ENCODE measurements around the gene C1QTNF4.
A peak's percentile ranks its signal among the peaks of the same experiment; 100 is the strongest.

Gene C1QTNF4

DNA sequence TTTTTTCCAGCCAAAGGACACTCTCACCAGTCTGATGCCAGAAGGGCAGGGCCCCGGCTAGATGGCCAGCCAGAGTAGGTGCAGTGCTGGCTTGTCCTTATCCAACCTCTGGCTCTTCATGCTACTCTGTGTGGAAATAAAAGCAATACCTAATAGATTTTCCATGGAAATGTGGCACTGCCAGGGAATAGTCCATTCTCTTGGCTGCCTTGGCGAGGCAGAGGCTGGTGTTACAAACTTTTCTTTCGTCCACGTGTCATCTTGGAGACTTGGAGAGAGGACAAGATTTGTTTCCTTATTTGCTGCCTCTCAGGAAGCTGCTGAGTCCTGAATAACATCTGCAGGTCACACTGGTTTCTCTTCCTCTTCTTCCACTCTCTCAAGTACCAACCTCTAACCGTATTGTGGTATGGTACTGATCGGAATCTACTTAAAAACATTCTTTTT lies 17.2 kb upstream of the C1QTNF4 start:
- no peak overlapping the region for H2AK5ac ChIP-seq (ENCODE audit: low read length)
- H4K12ac ChIP-seq (ENCODE audit: low read depth, low read length): no peak overlapping the region
- H3K14ac ChIP-seq (ENCODE audit: low read length): no peak overlapping the region
- H3K79me2 ChIP-seq (ENCODE audit: control insufficient read depth, insufficient read depth, low read length, poor library complexity): no peaks in the 10 kb centered on the region
- H3K4ac ChIP-seq (ENCODE audit: low read depth, low read length): no peak overlapping the region
- no peak overlapping the region for H3K4me3 ChIP-seq (ENCODE audit: low read depth, low read length)
- no peak overlapping the region for H4K91ac ChIP-seq (ENCODE audit: low read depth, low read length)
- DNase-seq: no peak
- H3K36me3 ChIP-seq (ENCODE audit: control insufficient read depth in 1 of 2, insufficient read depth in 2 of 2, low read length in 2 of 2): peaks cover 2 to 3% of the 10 kb centered on the region in 2 experiments
- no peak overlapping the region for H3K4me2 ChIP-seq (ENCODE audit: low read length)
- H3K18ac ChIP-seq (ENCODE audit: low read length): no peak overlapping the region
- H3K9ac ChIP-seq (ENCODE audit: low read length): no peak overlapping the region
- H3K9me3 ChIP-seq (ENCODE audit: insufficient read depth, low read depth, low read length): no peaks in the 10 kb centered on the region
- no peak overlapping the region for H4K8ac ChIP-seq (ENCODE audit: low read depth, low read length)
- H3K23ac ChIP-seq (ENCODE audit: low read length): no peak overlapping the region
- H3K79me1 ChIP-seq (ENCODE audit: low read length): no peaks in the 10 kb centered on the region
- H3K27me3 ChIP-seq (ENCODE audit: insufficient read depth, low read length): no peaks in the 10 kb centered on the region
- no peak overlapping the region for H2BK120ac ChIP-seq (ENCODE audit: insufficient read depth, low read length, poor library complexity)
- H2AFZ ChIP-seq (ENCODE audit: insufficient read depth, low read length, poor library complexity): no peak overlapping the region
- H2BK12ac ChIP-seq (ENCODE audit: low read length): no peak overlapping the region
- no peak overlapping the region for H2BK5ac ChIP-seq (ENCODE audit: low read depth, low read length, poor library complexity)
- peaks cover 3 to 11% of the 10 kb centered on the region in 2 experiments for H3K4me1 ChIP-seq (ENCODE audit: control insufficient read depth in 1 of 2, insufficient read depth in 2 of 2, low read length in 2 of 2)
- H3K27ac ChIP-seq (ENCODE audit: low read depth, low read length): no peak overlapping the region
- WGBS (ENCODE audit: extremely low coverage, insufficient coverage, insufficient read length): no CpG with 5 or more reads among the region's 6 CpGs

DNA sequence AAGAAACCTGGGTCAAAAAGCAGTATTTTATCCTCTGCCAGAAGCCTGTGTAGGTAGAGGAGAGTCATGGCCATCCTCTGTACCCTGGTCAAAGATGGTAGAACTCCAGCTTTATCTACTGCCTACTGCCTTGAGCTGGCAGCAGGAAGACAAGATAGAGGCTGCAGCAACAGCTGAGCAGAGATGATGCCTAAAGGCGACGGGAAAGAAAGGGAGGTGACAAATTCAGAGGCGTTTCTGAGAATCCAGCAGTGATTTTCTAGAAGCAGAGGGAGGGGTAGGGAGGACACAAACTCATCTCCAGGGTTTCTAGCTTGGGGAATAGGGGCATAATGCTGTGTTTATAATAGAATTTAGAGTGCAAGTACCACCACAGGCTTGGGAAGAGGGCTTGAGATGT lies 15.5 kb upstream of the C1QTNF4 start:
- no peak overlapping the region for H3K4me2 ChIP-seq (ENCODE audit: low read length)
- H4K12ac ChIP-seq (ENCODE audit: low read depth, low read length): no peak overlapping the region
- H3K4me1 ChIP-seq (ENCODE audit: control insufficient read depth in 1 of 2, insufficient read depth in 2 of 2, low read length in 2 of 2): peaks cover 3 to 11% of the 10 kb centered on the region in 2 experiments
- H3K9ac ChIP-seq (ENCODE audit: low read length): no peak overlapping the region
- H3K9me3 ChIP-seq (ENCODE audit: insufficient read depth, low read depth, low read length): no peaks in the 10 kb centered on the region
- H3K27me3 ChIP-seq (ENCODE audit: insufficient read depth, low read length): no peaks in the 10 kb centered on the region
- no peak overlapping the region for H4K91ac ChIP-seq (ENCODE audit: low read depth, low read length)
- no peak overlapping the region for H4K8ac ChIP-seq (ENCODE audit: low read depth, low read length)
- H3K27ac ChIP-seq (ENCODE audit: low read depth, low read length): no peak overlapping the region
- peaks cover 1 to 2% of the 10 kb centered on the region in 2 experiments for H3K36me3 ChIP-seq (ENCODE audit: control insufficient read depth in 1 of 2, insufficient read depth in 2 of 2, low read length in 2 of 2)
- no peak overlapping the region for H3K23ac ChIP-seq (ENCODE audit: low read length)
- H3K79me2 ChIP-seq (ENCODE audit: control insufficient read depth, insufficient read depth, low read length, poor library complexity): no peaks in the 10 kb centered on the region
- H3K4me3 ChIP-seq (ENCODE audit: low read depth, low read length): no peak overlapping the region
- H2AK5ac ChIP-seq (ENCODE audit: low read length): no peak overlapping the region
- H3K79me1 ChIP-seq (ENCODE audit: low read length): no peaks in the 10 kb centered on the region
- H2BK120ac ChIP-seq (ENCODE audit: insufficient read depth, low read length, poor library complexity): no peak overlapping the region
- WGBS (ENCODE audit: extremely low coverage, insufficient coverage, insufficient read length): no CpG with 5 or more reads among the region's 3 CpGs
- H3K4ac ChIP-seq (ENCODE audit: low read depth, low read length): no peak overlapping the region
- no peak overlapping the region for H2BK12ac ChIP-seq (ENCODE audit: low read length)
- H3K14ac ChIP-seq (ENCODE audit: low read length): no peak overlapping the region
- H3K18ac ChIP-seq (ENCODE audit: low read length): no peak overlapping the region
- H2AFZ ChIP-seq (ENCODE audit: insufficient read depth, low read length, poor library complexity): no peak overlapping the region
- DNase-seq: no peak
- H2BK5ac ChIP-seq (ENCODE audit: low read depth, low read length, poor library complexity): no peak overlapping the region

DNA sequence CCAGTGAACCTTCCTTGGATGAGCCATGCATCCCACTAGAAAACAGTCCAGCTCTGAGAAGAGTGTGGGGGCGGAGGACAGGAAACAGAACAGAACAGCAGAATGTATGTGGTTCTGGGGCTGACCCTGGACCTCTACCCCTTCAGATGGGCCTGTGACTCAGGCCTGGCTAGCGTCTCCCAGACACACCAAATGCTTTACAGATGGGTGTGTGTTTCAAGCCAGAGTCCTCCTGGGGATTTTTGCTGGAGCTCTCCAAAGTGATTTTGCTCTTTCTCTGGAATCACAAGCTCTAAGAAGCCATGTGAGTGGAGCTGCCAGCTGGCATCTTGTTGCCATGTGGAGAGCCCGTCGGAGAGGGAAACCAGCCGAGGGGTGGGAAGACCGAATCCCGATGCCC lies 13.2 kb upstream of the C1QTNF4 start:
- Histone ChIP-seq H3K23ac (ENCODE audit: low read length) (no peak overlapping the region), H3K4ac (ENCODE audit: low read depth, low read length) (no peak overlapping the region), H3K18ac (ENCODE audit: low read length) (no peak overlapping the region), H3K27ac (ENCODE audit: low read depth, low read length) (no peak overlapping the region), H3K14ac (ENCODE audit: low read length) (no peak overlapping the region), H4K12ac (ENCODE audit: low read depth, low read length) (no peak overlapping the region), H2BK12ac (ENCODE audit: low read length) (no peak overlapping the region), H2BK5ac (ENCODE audit: low read depth, low read length, poor library complexity) (no peak overlapping the region), H3K4me1 (ENCODE audit: control insufficient read depth in 1 of 2, insufficient read depth in 2 of 2, low read length in 2 of 2) (peaks cover 3 to 11% of the 10 kb centered on the region in 2 experiments), H2AK5ac (ENCODE audit: low read length) (no peak overlapping the region), H3K27me3 (ENCODE audit: insufficient read depth, low read length) (no peaks in the 10 kb centered on the region), H2AFZ (ENCODE audit: insufficient read depth, low read length, poor library complexity) (no peak overlapping the region), H3K9me3 (ENCODE audit: insufficient read depth, low read depth, low read length) (no peaks in the 10 kb centered on the region), H3K79me1 (ENCODE audit: low read length) (no peaks in the 10 kb centered on the region), H4K91ac (ENCODE audit: low read depth, low read length) (no peak overlapping the region), H2BK120ac (ENCODE audit: insufficient read depth, low read length, poor library complexity) (no peak overlapping the region), H3K4me3 (ENCODE audit: low read depth, low read length) (no peak overlapping the region), H3K9ac (ENCODE audit: low read length) (no peak overlapping the region), H3K36me3 (ENCODE audit: control insufficient read depth in 1 of 2, insufficient read depth in 2 of 2, low read length in 2 of 2) (peaks cover 0 to 2% of the 10 kb centered on the region in 2 experiments), H3K4me2 (ENCODE audit: low read length) (no peak overlapping the region), H4K8ac (ENCODE audit: low read depth, low read length) (no peak overlapping the region), H3K79me2 (ENCODE audit: control insufficient read depth, insufficient read depth, low read length, poor library complexity) (no peaks in the 10 kb centered on the region)
- no peak for DNase-seq
- WGBS (ENCODE audit: extremely low coverage, insufficient coverage, insufficient read length): no CpG with 5 or more reads among the region's 7 CpGs

DNA sequence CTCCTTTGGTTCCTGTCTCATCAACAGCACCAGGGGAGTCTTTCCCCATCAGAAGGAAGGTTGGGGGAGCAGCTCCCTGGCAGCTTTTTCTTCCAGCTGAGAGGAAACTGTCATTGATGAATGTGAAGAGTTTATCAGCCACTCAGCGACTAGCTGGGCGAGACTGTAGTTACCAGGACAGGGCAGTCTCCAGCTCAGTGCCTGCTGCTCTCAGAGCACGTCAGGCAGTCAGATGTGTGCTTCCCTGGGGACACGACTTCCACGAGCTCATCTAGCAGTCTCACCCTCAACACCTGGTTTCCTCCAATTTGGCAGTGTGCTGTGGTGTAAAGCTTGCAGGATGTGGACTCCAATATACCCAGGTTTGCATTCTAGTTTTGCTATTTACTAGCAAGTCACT lies 12.5 kb upstream of the C1QTNF4 start:
- Histone ChIP-seq H2BK12ac (ENCODE audit: low read length) (no peak overlapping the region), H3K18ac (ENCODE audit: low read length) (no peak overlapping the region), H3K4me3 (ENCODE audit: low read depth, low read length) (no peak overlapping the region), H2AFZ (ENCODE audit: insufficient read depth, low read length, poor library complexity) (no peak overlapping the region), H2BK120ac (ENCODE audit: insufficient read depth, low read length, poor library complexity) (no peak overlapping the region), H3K27me3 (ENCODE audit: insufficient read depth, low read length) (no peaks in the 10 kb centered on the region), H3K27ac (ENCODE audit: low read depth, low read length) (peak overlapping the region; percentile 46), H3K79me1 (ENCODE audit: low read length) (no peaks in the 10 kb centered on the region), H3K79me2 (ENCODE audit: control insufficient read depth, insufficient read depth, low read length, poor library complexity) (no peaks in the 10 kb centered on the region), H3K9ac (ENCODE audit: low read length) (no peak overlapping the region), H2AK5ac (ENCODE audit: low read length) (no peak overlapping the region), H3K14ac (ENCODE audit: low read length) (no peak overlapping the region), H4K91ac (ENCODE audit: low read depth, low read length) (no peak overlapping the region), H3K4ac (ENCODE audit: low read depth, low read length) (no peak overlapping the region), H3K36me3 (ENCODE audit: control insufficient read depth in 1 of 2, insufficient read depth in 2 of 2, low read length in 2 of 2) (peaks cover 0 to 2% of the 10 kb centered on the region in 2 experiments), H3K9me3 (ENCODE audit: insufficient read depth, low read depth, low read length) (no peaks in the 10 kb centered on the region), H4K12ac (ENCODE audit: low read depth, low read length) (no peak overlapping the region), H3K4me2 (ENCODE audit: low read length) (no peak overlapping the region), H2BK5ac (ENCODE audit: low read depth, low read length, poor library complexity) (no peak overlapping the region), H3K4me1 (ENCODE audit: control insufficient read depth in 1 of 2, insufficient read depth in 2 of 2, low read length in 2 of 2) (peaks cover 3 to 11% of the 10 kb centered on the region in 2 experiments), H3K23ac (ENCODE audit: low read length) (no peak overlapping the region), H4K8ac (ENCODE audit: low read depth, low read length) (no peak overlapping the region)
- DNase-seq: no peak
- WGBS (ENCODE audit: extremely low coverage, insufficient coverage, insufficient read length): no CpG with 5 or more reads among the region's 5 CpGs

Data from trophoblast cell (in vitro differentiated cells and primary cell).